NCI-H1092 treated with DMSO at 0.1 percent for 48 hours (cell line): Measurements from ENCODE around the gene KRT28.

Experiments used
- DNase-seq: peaks from one replicate; lab custom pipeline; 2025; lab: John Stamatoyannopoulos, UW

KRT28 gene, protein sequence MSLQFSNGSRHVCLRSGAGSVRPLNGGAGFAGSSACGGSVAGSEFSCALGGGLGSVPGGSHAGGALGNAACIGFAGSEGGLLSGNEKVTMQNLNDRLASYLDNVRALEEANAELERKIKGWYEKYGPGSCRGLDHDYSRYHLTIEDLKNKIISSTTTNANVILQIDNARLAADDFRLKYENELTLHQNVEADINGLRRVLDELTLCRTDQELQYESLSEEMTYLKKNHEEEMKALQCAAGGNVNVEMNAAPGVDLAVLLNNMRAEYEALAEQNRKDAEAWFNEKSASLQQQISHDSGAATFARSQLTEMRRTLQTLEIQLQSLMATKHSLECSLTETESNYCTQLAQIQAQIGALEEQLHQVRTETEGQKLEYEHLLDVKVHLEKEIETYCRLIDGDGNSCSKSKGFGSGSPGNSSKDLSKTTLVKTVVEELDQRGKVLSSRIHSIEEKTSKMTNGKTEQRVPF

GRCh38 chr17:40799859-40800258 lies at the start of gene KRT28:
KRT28 (minus strand) TSS chr17:40799959; CDS start chr17:40799893, 66 bp downstream.
- DNase-seq: no peak

GRCh38 chr17:40848583-40849235 lies 49.0 kb upstream of the KRT28 start:
- no peak for DNase-seq

GRCh38 chr17:40846515-40847144 lies 46.9 kb upstream of the KRT28 start:
- no peak for DNase-seq

- no peak for DNase-seq
These were observed 44.9 kb upstream of the KRT28 start for GRCh38 chr17:40844671-40845107.

- no peak for DNase-seq
These were observed 43.5 kb upstream of the KRT28 start for GRCh38 chr17:40843242-40843641.

GRCh38 chr17:40841246-40841645 lies 41.5 kb upstream of the KRT28 start:
- DNase-seq: no peak

- DNase-seq: no peak
These were observed 39.4 kb upstream of the KRT28 start for GRCh38 chr17:40839194-40839593.

- DNase-seq: no peak
These were observed 36.3 kb upstream of the KRT28 start for GRCh38 chr17:40836020-40836419.

GRCh38 chr17:40833882-40834281 lies 34.1 kb upstream of the KRT28 start:
- no peak for DNase-seq

GRCh38 chr17:40832840-40833239 lies 33.1 kb upstream of the KRT28 start:
- no peak for DNase-seq

DNA sequence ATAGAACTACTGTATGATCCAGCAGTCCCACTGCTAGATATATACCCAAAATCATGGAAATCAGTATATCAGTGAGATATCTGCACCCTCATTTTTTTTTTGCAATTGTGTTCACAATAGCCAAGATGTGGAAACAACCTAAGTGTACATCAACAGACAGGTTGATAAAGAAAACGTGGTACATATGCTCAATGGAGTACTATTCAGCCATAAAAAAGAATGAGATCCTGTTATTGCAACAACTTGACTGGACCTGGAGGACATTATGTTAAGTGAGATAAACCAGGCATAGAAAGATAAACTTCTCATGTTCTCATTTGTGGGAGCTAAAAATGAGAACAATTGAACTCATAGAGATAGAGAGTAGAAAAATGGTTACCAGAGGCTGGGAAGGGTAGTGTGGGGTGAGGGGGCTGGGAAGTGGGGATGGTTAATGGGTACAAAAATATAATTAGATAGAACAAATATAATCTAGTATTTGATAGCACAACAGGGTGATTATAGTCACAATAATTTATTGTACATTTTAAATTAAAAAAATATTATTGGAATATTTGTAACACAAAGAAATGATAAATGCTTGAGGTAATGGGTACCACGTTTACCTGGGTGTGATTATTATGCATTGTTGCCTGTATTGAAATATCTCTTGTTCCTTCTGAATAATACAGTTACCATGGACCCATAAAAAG lies 30.5 kb upstream of the KRT28 start:
- no peak for DNase-seq

DNA sequence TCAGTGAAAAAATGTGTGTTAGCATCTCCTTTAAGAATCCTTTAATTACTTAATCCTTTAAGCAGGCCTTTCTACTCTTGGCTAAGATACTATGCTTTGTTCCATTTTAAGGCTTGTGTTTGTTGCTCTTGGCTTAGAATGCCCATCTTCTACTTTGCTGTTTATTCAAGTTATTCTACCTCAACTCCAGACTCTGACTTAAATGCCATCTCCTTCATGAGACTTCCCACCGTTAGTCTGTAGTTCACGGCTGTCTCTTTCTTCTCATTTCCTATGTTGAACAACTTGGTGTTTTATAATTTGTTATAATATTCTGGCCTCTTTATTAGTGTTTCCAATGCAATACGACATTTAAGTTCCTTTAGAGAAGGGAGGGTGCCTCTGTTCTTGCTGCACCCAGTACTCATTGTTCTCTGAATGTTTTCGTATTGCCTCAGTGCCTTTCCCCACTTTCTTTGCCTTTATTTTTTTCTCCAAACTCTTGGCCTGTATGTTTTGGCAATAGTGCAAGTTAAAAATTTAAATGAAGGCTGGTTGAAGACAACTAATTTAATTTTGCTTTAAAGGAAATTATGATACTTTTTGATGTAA lies 28.8 kb upstream of the KRT28 start:
- no peak for DNase-seq

DNA sequence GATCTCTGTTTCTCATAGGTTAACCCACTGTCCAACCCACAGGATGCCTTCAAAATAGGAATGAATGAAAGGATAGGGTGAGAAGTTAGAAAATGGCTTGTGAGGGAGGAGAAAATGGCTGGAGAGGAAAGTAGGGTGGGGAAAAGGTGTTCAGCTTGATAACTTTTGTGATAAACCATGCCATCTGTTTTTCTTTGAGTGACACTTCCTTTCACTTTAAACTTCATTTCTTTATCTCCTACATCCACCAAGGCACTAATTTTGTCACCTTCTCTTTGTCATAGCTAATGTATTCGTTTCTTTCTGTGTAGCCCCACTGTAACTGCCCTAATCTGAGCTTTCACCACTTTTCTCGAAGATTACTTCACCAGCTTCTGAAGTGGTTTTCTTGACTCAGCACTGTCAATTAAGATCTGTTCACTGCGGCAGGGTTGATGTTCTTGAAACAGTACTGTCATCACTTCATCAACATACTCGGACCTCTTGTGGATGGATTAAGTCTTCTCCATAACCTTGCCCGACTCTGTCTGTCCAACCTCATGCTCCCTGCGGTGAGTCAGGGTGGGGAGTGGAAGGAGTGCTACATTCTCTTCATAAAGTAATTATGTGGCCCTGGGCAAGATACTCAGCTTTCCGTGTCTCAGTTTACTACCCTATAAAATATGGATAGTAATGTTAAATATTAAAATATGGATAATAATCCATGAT lies 28.1 kb upstream of the KRT28 start:
- no peak for DNase-seq

DNA sequence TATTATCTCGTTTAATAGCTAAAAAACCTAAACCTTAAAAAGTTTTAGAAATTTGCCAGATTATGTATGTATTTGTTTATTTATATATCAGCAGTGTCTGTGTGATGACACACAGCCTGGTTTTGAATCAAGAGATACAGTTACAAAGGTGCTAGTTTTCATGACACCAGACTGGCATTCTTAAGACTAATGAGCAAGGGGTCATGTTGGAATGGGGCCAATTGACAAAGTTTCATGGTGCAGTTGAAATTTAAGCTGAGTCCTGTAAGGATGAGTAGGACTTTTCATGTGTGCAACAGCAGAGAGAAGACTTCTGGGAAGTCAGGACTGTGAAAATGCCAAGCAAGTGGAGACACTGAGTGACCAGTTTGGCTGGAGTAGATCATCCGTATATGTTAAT lies 25.8 kb upstream of the KRT28 start:
- no peak for DNase-seq

DNA sequence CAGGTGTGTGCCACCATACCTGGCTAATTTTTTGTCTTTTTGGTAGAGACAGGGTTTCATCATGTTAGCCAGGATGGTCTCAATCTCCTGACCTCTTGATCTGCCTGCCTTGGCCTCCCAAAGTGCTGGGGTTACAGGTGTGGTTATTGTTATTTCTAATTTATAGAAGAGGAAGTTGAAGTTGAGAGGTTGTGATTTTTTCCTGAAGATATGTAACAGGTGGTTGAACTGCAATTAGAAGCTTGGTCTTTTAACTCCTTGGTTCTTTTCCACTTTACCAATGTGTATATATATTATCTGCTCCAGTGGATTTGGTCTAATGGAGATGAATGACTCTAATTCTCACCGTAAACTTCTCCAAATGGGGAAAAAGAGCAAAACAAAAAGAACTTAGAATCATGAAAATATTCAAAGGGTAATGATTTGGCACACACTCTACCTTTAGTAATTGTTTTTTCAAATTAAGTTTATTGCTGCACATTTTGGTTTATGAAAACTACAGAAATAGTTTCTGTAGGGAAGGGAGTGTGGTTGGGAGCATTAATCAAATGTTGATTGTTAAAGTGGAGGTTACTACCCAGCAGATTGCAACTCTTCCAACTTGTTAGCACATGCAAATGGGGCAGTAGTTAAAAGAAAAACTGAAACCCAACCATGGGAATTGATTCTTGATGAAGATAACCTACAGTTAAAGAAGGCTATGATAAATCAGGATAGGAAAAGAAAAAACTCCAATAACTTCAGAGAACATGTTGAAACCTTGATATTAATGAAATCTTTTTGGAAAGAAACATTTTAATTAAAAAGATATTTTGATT lies 24.5 kb upstream of the KRT28 start:
- no peak for DNase-seq

DNA sequence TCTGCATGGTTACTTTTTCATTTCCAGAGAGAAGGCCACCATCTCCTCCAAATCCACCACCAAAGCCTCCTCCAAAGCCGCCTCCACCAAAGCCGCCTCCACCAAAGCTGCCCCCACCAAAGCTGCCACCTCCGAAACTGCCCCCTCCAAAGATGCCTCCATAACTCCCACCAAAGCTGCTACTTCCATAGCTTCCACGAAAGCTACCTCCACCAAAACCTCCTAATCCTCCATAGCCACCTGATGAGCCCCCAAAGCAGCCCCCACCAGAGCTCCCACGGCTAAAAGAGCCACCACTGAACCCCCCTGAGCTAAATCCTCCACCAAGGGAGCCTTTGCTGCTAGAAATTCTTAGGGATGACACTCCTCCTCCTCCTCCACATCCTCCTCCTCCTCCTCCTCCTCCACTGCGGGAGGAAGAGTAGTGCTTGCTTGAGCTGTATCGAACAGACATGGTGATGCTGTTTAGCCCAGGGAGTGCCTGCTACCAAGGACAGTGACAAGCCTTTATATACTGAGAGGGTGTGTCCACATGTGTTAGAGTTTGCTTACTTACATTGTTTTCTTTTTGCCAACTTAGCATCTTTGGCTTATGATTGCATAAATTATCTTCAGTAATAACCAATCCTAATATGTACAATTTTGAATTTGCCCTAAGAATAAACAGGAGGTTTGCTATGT lies 22.5 kb upstream of the KRT28 start, which contains the start of gene KRT10:
TSS of gene KRT10 (minus strand) at position 483 of the 681 bp plus-strand sequence. CDS start at position 454, 29 bp downstream.
- DNase-seq: no peak

GRCh38 chr17:40821536-40821935 lies 21.8 kb upstream of the KRT28 start:
- no peak for DNase-seq

DNA sequence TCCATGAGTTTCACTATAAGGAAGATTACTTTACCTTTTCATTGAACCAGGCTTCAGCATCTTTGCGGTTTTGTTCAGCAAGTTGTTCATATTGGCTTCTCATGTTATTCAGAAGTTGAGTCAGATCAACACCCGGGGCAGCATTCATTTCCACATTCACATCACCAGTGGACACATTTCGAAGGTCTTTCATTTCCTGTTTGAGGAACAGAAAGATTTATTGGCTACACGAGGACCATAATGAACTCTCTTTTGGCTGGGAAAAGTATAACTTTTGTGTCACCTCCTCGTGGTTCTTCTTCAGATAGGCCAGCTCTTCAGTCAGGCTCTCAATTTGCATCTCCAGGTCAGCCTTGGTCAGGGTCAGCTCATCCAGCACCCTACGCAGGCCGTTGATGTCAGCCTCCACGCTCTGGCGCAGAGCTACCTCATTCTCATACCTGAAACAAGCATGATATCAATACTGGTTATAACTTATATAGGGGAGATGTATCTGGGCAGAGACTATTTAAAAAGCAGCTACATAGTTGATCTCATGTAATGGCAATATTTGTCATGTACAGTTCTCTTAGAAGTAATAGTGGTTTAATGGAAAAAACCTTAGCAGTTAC lies 20.6 kb upstream of the KRT28 start:
- no peak for DNase-seq

GRCh38 chr17:40819528-40820125 lies 19.9 kb upstream of the KRT28 start:
- no peak for DNase-seq
